Stimulated activated CD4-positive, alpha-beta T cell treated with anti-CD3 and anti-CD28 coated beads, Interleukin-15, amount 100 ng/mL, for 48 hours (primary cell): Measurements from ENCODE around the gene GRID1.

Experiments
- DNase-seq, 2 donors: peaks; one replicate each; pipeline ENCODE4 v3.0.0-alpha.2; 2020; ENCODE audit warnings: low read depth in 2 of 2

The GRID1 gene

DNA sequence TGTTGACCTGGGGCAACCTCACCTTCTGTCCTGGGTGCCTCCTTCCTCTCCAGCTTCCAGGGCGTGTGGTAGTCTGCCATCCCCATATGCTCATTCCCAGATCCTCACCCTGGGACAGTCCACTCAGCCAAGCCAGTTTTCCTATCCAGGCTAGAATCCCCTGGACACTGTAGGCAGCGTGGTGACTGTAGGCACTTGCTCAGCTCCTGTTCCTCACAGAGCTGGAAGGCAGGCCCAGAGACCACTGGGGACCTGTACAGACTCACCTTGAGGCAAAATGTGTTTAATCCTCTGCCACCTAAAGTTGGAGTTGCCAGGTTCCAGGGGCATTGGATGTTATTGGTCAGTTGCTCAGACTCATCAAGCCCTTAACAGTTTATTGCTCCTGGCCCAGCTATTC is 2.4 kb upstream of the GRID1 start:
- DNase-seq, result no peak

DNA sequence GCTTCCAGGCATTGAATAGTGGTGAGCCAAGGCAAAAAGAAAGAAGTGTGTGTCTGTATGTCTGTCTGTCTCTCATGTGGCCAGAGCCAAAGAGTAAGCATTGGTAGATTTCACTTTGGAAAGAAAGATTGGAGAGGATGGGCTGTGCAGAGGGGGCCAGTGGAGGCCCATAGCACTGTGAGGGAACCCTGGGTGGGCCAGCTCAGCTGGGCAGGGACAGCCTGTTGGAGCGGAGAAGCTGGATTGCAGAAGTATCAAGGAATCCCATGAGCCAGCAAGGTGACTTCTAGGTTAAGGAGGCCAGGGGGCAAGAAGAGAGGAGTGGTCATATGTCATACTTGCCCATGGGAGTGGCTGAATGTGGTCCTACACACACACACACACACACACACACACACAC is 1.5 kb upstream of the GRID1 start:
- no peak for DNase-seq

DNA sequence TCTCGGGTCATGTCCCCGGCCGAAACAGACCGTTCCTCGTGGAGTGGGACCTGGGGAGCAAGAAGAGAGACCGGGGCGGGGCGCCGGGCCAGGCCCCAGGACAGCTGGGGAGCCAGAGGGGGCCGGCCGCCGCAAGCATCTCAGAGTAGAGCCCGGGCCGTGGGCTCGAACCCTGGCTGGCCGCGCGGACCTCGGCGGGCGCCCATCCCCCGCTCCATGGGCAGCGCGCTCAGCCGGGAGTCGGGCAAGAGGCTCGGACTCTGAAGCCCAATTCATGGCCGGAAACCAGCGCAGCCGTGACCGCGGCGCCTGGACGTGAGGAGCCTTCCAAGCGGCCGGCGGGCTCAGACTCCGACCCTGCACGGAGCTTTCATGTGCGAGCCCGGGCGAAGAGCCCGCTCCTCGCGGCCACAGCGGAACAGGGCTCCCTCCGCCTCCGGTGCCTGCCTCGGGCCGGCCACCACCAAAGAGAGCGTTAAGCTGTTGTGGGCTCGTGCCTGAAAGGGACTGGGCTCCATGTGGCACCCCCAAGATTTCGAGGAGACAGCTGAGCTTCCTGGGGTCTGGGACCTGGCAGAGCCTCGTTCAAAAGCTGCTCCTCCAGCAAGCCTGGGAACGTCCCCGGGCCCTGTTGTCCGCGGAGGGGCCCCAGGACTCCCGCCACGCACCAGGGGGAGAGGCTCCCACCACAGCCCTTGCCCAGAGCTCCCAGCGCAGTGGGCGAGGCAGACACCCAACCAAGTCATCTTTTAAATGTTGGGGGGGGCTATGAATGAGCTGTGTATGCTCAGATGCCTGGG is 757 bp upstream of the GRID1 start:
- DNase-seq, result no peak

DNA sequence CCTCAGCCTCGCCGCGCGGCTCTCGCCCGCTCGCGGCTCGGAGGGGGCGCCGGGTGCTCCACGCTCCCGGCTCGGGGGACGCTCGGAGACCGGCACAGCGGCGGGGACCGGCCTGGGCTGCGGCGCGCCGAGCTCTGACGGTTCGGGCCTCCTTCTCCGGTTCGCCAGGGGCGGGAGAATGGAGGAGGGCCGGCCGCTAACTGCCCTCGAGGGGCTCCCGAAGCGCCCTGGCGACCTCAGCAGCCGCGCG is 232 bp upstream of the GRID1 start:
- DNase-seq, result no peak

DNA sequence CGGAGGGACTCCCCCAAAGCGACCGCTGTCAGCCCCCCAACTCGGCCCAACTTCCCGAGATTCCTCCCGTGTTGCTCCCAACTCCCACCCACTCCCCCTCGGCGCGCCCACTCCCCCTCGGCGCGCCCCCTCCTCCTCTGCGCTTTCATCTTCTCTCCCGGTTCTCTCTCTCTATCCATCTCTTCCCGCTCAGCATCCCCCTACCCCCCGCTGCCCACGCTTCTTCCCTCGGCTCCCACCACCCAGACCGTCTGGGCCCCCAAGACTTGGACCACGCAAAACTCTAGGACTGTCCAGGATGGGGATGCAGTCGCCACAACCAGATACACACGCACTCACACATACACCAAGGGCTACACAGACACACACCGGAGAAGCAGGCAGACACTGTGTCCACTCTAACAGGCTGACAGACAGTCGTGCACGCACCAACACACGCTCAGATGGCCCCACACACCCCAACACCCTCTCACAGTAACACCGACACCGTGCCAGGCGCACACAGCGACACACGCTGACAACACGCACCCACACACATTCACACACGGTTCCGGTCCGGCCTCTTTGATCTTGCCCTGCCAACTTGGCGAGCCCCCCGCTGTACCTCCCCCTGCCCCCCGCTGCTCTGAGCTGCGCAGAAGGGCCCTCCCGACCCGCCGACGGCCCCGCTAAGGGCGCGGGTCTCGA is 1.1 kb downstream of the GRID1 start:
- no peak for DNase-seq

DNA sequence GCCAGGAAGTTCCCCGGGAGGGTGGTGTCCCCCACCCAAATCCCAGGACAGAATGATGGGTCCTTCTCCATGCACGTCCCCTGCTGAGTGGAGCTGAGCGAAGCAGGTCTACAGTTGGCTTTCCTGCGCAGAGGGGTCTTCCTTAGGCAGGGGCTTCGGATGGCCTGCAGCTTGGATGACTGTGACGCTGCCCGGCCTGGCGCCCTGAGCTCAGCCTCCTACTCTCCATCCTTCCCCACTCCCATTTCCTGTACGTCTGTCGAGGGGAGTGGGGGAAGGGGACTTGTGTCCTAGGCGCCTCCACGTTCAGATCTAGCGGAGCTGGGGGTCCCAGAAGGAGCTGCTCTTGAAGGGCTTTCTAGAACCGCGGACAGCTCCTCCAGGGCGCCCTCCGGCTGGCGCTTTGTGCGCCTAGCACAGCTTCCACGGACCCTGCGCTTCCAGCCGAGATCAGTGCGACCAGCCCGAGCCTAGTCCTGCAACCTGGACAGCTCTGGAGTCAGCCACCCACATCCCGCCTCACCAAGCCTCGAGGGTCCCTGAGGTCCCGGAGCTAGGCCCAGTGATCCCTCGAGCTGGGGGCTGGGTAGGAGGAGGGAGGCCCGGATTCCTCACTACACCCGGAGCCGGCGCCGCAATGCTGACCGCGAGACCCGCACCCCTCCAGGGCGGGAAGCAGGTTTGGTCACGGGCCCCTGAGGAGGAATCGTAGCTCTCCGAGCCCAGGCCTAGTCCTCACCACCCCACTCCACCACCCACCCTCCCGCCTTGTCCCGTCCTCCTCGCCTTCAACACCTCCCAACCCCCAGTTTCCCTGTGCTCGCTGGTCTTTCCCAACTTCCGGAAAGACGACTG is 1.9 kb downstream of the GRID1 start:
- DNase-seq, result no peak

DNA sequence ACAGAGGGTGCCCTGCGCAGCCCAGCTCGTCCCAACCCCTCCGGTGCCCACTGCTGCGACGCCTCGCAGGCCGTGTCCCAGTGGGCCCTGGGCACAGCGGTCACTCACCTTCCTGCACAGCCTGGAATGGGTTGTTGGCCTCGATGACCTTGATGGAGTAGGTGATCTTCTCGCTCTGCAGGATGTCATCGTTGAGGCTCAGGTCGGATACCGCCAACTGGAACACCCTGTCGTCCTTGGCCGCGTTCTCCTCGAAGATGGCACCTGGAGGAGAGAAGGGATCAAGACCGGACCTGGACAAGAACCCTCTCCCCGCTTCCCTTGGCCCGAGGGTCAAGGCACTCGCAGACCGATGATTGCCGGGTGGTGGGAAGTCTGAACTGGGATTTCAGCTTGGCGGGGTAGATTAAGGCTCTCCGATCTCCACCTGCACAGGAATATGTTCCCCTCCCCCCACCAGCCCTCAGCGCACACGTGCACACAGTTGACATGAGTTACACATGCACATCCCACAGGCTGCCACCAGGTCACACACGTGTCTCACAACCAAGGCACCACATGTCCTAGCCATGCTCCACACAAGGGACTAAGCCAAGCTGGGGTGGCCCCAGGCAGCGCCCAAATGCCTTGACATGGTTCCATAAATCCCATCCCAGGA is 2.6 kb downstream of the GRID1 start:
- no peak for DNase-seq

DNA sequence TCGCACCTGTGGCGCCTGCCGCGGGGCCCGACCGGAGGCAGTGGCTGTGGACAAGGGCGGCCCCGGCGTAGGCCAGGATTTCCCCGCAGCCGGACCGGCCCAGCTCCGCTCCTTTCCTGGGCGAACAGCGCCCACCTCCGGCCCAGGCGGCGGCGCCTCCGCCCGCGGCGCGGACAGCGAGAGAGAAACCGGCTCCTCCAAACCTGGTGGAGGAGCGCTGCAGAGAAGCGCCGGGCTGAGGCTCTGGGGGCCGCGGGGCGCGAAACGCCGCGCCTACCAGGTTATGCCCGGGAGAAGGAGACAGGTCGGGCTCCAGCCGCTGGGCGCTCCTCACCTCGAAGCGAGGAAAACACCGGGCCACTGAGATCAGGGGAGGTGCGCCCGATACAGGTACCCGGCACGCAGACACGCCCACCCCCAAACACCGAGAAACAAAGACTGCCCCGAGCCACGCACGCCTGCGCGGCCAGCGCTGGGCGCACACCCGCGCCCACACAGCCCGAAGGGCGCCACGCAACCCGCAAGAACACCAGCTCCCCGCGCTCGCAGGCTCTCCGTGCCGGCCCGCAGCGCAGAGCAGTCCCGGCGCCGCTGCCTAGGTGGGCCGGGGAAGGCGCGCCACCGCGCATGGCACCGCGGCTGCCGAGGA is 3.3 kb downstream of the GRID1 start:
- no peak for DNase-seq

DNA sequence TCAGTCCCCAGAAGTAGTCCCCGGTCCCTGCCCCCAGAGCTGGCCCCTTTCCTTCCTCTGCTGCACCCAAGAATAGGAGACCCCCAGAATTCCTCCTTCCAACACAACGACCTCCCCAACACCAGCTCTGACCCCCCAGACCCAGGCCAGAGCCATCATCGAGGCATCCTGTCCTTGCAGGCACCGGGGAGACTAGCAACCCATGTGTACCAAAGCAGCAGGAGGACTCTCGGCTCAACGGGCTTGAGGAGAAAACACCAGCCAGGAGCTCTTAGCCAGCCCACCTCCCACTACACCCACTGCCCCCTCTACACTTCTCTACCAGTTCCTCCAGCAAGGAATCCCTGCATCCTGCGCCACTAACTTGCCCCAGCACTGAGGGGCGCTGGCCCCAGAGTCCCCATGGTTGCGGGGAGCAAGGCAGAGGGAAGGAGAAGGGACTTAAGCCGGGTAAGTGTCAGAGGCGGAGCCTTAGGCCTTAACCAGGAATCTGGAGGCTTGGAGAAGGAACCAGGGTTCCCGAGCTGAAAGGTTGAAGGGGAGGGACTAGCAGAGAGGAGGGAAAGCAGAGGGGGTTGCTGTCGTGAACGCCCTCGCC is 3.9 kb downstream of the GRID1 start:
- no peak for DNase-seq

DNA sequence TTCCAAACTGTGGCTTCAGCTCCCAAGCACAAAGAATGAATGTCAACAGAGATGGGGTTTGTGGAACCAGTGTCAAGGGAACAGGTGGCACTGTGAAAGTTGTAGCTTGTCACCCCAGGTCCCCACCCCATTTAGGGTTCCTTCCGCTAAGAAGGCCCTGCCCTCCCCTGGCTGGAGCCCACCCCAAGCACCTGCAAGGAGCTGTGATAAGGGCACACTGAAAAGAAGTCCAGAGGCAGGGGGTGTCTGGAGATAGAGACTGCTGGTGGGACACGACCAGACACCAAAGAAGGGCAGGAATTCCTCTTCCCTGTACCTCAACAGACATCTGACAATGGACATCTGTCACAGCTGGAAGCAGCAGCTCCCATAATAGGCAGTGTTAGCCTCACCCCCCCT is 4.5 kb downstream of the GRID1 start:
- no peak for DNase-seq

DNA sequence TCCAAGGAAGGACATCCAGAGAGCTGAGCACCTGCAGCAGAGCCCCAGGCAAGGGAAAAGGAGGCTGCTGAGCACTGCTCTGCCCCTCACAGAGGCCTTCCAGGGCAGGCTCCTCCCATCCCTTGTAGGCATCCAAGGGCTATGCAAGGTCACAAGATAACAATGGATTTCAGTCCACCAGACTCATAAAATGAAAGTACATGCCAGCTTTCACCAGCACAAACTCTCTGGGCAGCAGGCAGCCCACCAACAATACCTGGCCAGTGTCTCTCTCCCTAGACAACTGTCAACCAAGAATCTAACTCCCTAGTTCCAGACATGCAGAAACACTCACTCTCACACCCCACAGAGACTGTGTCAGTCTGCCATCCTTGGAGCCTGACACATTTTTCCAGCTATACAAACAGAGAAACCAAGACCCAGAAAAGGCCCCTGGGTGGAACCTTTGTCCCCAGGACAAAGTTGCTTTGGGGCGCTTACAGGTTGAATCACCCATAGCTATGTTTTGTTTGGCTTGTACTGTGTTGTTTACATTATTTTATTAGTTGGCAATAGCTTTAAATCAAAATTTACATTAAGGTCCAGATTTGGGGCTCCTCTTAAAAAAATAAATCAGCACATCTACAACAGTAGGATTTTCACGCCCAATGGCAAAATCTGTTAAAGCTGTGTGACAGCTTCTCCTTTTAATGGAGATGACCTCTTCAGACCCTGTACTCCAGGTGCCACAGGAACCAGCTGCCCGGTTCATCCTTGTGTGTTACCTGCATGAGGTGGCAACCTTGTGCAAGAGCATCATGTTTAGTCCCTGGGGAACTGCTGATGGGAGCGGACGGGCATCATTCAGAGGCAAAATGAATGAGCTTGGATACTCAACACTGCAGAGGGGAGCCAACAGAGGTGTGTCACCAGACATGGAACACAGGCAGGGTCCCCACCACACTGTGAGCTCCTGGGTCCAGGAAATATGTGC is 5.2 kb downstream of the GRID1 start:
- DNase-seq, result no peak

DNA sequence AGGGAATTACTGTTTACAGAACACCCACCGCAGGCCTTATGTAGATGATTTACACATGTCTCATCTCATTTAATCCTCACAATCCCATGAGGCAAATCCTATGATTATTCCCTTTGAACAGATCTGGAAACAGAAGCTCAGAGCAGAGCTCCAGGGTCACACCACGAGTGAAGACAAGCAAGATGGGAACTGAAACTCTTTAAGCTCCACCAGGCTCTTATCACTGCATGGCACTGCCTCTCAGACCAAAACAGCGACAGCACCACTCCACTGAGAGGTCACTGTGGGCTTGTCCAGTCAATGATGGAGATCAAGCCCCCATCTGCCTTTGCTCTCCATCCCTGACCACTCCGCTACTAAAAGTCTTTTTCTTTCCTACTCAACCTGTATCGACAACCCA is 5.9 kb downstream of the GRID1 start:
- DNase-seq, result no peak

DNA sequence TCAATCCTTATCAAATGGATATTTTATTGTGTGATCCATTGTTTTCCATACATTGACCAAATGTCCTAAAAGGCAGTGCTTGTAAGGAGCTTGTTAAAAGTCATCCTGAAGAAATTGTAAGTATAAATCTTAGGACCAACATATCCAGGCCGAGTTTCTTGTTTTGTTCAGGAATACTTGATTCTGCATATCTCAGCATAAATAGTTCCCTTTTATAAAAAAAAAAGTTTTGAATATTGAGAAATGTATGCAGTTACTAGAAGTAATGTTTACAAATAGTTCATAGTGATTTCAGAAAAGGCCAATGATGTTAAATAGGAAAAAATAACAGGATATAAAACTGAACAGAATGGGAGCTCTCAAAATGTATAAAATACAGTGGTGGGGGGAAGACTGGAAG is 6.6 kb downstream of the GRID1 start:
- no peak for DNase-seq

DNA sequence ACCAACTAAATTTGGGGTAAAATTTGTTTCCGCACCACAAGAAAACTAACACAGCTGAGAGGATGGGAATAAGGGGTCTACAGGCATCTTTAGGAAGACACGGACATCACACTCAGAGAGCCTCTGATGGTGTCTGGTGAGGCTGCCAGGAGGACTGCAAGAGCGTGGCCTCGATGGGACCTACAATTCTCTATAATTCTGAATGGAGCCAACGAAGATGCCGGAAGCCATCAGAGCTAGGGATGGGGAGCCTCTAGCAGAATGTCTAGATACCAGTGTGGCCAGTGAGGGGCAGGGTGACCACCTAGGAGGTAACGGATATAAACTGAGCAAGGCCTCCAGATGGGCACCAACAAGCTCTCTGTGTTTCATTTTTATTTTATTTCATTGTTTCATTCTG is 7.5 kb downstream of the GRID1 start:
- DNase-seq, result no peak

DNA sequence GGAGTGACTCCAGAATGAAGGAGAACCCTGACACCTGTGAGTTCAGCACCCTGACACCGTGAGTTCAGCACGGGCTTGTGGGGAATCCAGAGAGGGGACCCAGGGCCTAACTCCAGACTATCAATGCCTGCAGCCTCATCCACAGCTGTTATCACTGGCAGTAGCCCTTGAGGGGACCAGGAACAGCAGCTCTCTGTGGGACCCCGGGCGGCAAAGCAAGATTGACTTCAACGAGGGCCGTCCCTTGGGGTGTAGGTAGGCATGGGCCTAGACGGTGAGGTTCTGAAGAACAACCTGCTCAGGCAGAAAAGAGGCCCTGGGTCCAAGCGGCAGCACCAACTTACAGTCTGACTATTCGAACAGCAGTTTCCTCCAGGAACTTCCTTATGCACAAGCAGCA is 8.9 kb downstream of the GRID1 start:
- DNase-seq, result no peak

DNA sequence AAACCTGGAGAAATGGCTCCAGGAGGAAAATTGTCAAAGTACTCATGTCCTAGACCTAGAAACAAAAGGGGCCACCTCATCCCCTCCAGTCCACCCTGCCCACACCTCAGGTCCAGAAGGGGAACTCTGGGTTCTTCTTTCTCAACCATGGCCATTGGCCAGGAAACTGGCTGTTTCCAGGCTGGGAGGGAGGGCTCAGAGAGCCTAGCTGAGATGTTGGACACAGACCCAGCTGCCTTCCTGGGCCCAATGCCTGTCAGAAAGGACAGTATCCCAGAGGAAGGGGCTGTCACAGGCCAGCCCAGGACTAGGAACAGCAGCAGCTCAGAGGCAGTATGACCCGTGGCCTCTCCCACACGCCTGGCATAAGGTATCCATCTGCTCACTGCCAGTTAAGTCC is 9.6 kb downstream of the GRID1 start:
- DNase-seq, result no peak

DNA sequence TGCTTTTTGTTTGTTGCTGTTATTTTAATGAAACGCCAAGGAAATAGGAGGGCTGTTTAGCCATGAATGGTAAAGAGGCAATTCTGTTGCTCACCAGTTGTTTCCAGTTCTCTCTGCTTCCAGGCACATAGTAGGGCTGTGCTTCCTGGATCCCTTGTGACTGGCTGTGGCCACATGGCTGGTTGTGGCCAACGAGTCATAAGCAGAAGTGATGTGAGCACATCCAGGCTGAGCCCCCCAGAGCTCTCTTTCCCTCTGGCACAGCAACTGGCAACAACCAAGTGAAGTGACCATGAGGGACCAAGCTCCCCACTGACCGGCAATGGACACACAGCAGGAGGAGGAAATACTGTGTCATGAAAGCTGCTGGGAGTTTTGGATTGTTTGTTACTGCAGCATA is 10.3 kb downstream of the GRID1 start:
- no peak for DNase-seq

DNA sequence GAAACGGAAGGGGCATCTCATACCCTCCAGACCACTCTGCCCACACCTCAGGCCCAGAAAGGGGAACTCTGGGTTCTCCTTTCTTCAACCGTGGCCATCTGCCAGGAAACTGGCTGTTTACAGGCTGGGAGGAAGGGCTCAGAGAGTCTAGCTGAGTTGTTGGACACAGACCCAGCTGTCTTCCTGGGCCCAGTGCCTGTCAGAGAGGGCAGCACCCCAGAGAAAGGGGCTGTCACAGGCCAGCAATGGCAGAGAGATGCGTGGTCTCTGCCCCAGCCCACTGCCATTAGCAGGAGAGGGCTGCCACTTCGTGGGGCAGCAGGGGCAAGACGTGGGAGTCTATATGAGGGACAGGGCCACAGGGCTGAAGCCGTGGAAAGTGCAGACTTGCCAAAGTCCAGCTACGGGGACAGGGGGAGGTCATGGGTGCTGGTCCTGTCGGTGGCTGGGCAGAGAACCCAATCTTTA is 11.0 kb downstream of the GRID1 start:
- no peak for DNase-seq

DNA sequence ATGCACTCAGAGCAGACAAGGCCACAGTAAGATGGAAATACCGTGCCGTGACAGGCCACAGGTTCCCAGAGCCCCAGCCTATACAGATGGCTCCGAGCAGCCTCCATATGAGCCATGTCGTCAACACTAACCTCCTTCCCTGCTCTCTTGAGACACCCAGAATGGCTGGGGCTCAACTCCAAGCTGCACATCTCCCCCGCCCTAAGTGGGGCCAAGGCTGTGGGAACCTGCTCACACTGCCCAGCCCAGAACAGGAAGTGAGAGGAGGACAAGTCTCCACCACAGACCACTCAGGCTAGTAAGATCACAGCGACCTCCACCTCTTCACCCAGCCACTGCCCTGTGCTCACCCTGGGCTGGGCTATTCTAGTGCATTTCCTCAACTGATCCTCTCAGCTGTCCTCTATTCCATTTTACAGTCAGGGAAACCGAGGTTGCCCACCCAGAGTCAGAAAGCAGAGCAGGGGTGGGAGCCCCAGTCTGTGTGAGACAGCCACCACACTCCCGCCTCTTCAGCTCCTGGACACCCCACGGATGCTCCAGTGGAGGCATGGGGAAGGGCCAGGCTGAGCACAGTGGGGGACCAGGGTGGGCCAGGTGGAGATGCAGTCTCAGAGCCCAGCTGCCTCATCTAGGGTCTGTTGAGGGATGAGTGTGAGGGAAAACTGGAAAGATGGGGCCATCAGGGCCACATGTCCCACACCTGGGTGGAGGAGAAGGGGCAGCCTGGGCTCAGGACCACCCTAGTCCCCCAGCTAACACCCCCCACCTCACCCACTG is 11.6 kb downstream of the GRID1 start:
- DNase-seq, result no peak
